Mesothelial cell of epicardium (in vitro differentiated cells): ENCODE results near the gene SOX18. TPM values are rescaled to one million over a fixed set of nuclear protein-coding genes. Genes with fewer than 3 reads are reported as not detected.

ENCODE experiments used
- DNase-seq, 2 experiments: peaks; one replicate each; pipeline ENCODE4 v3.0.0; 2021; ENCODE audit warnings: low spot score in 2 of 2; ENCODE audit not compliant: unreplicated experiment in 2 of 2
- H3K27ac Mint-ChIP-seq: 2 replicates; pipeline ENCODE4 v1.8.0; 2021; ENCODE audit warnings: mixed read lengths
- H3K27me3 Mint-ChIP-seq: 2 replicates; pipeline ENCODE4 v1.8.0; 2021; ENCODE audit warnings: low read depth, mixed read lengths
- H3K36me3 Mint-ChIP-seq: 2 replicates; pipeline ENCODE4 v1.8.0; 2021; ENCODE audit warnings: mixed read lengths
- H3K4me1 Mint-ChIP-seq: 2 replicates; pipeline ENCODE4 v1.8.0; 2021; ENCODE audit warnings: mixed read lengths
- H3K4me3 Mint-ChIP-seq: 2 replicates; pipeline ENCODE4 v1.8.0; 2021; ENCODE audit warnings: mild to moderate bottlenecking, moderate library complexity, mixed read lengths
- H3K9me3 Mint-ChIP-seq: 2 replicates; pipeline ENCODE4 v1.8.0; 2021; ENCODE audit warnings: mixed read lengths
- total RNA-seq: library from RNA; stranded (reverse); gene quantifications from 3 replicates; pipeline ENCODE4 v1.2.1, GENCODE V29; 2021
- TF ChIP-seq, protein P1 (sequence below): fragments of 200-600 bp; sonication (generic); IDR thresholded peaks from one replicate; pipeline ENCODE4 v1.5.0; 2021; ENCODE audit warnings: antibody characterized with exemption; ENCODE audit not compliant: unreplicated experiment

Gene SOX18
- total RNA-seq, 1 donor from 2014 or later: 0.34 TPM

GRCh38 chr20:64071341-64072332 lies 22.2 kb upstream of the SOX18 start:
- DNase-seq: no peak
- TF ChIP-seq, protein P1, sequence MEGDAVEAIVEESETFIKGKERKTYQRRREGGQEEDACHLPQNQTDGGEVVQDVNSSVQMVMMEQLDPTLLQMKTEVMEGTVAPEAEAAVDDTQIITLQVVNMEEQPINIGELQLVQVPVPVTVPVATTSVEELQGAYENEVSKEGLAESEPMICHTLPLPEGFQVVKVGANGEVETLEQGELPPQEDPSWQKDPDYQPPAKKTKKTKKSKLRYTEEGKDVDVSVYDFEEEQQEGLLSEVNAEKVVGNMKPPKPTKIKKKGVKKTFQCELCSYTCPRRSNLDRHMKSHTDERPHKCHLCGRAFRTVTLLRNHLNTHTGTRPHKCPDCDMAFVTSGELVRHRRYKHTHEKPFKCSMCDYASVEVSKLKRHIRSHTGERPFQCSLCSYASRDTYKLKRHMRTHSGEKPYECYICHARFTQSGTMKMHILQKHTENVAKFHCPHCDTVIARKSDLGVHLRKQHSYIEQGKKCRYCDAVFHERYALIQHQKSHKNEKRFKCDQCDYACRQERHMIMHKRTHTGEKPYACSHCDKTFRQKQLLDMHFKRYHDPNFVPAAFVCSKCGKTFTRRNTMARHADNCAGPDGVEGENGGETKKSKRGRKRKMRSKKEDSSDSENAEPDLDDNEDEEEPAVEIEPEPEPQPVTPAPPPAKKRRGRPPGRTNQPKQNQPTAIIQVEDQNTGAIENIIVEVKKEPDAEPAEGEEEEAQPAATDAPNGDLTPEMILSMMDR: no peak
- no peaks in the 10 kb centered on the region for H3K9me3 Mint-ChIP-seq
- H3K27ac Mint-ChIP-seq: no peak overlapping the region
- H3K27me3 Mint-ChIP-seq: no peaks in the 10 kb centered on the region
- no peak overlapping the region for H3K4me3 Mint-ChIP-seq
- H3K4me1 Mint-ChIP-seq: no peaks in the 10 kb centered on the region
- no peaks in the 10 kb centered on the region for H3K36me3 Mint-ChIP-seq

DNA sequence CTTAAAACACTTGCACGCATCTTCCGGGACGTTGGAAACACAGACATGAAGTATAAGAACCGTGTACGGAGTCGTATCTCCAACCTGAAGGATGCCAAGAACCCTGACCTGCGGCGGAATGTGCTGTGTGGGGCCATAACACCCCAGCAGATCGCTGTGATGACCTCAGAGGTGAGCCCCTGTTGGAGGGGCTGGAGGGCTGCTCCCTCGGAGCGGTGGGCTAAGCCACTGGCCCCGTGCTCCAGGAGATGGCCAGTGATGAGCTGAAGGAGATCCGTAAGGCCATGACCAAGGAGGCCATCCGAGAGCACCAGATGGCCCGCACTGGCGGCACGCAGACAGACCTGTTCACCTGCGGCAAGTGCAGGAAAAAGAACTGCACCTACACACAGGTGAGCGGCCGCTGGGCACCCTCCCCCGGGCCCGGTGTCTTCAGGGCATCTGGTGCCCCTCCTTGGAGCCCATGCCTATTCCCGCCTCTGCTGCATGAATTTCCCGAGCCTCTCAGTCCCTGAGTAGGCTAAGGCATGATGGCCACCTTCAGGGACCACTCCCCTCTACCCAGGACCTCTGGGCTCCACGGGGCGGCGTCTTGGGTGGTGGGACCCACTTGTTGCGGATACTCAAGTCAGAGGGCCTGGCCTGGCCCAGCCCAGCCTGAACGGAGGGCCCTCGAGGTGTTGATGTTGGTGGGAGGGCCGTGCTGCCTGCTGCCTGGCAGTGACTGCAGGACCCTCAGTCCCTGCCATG lies 21.0 kb upstream of the SOX18 start:
- DNase-seq: no peak
- H3K4me1 Mint-ChIP-seq: peaks cover 2% of the 10 kb centered on the region
- no peak overlapping the region for H3K4me3 Mint-ChIP-seq
- H3K27me3 Mint-ChIP-seq: no peaks in the 10 kb centered on the region
- no peaks in the 10 kb centered on the region for H3K9me3 Mint-ChIP-seq
- H3K27ac Mint-ChIP-seq: no peak overlapping the region
- H3K36me3 Mint-ChIP-seq: no peaks in the 10 kb centered on the region
- TF ChIP-seq, protein P1: no peak

- Mint-ChIP-seq H3K4me1 (peaks cover 5% of the 10 kb centered on the region), H3K27ac (no peak overlapping the region), H3K36me3 (no peaks in the 10 kb centered on the region), H3K27me3 (no peaks in the 10 kb centered on the region), H3K9me3 (no peaks in the 10 kb centered on the region), H3K4me3 (no peak overlapping the region)
- no peak for DNase-seq
- TF ChIP-seq, protein P1: peak; percentile 56
These were observed 20.3 kb upstream of the SOX18 start for GRCh38 chr20:64069614-64070243.

DNA sequence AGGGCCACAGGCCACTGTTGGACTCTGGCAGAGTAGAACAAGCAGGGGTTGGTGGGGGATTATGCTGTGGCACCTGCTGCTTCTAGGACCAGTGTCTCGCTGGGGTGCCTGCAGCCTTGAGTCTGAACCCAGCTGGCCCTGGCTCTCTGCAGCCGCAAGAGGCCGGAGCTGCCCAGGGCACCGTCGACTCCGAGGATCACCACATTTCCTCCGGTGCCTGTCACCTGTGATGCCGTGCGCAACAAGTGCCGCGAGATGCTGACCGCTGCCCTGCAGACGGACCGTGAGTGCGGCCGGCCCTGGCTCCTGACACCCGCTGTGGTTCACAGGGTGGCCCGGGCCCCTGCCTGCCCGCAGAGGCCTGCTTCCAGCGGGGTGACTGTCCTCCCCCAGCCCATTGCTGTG lies 19.8 kb upstream of the SOX18 start:
- H3K4me3 Mint-ChIP-seq: no peak overlapping the region

More for the DNA sequence above, 19.8 kb upstream of the SOX18 start:
- TF ChIP-seq, protein P1: no peak
- no peaks in the 10 kb centered on the region for H3K36me3 Mint-ChIP-seq
- no peak overlapping the region for H3K27ac Mint-ChIP-seq
- peaks cover 10% of the 10 kb centered on the region for H3K4me1 Mint-ChIP-seq
- DNase-seq: no peak
- H3K9me3 Mint-ChIP-seq: no peaks in the 10 kb centered on the region
- no peaks in the 10 kb centered on the region for H3K27me3 Mint-ChIP-seq
